Osteocyte (in vitro differentiated cells): Measurements from ENCODE around the gene NCF4. TPM values are rescaled to one million over a fixed set of nuclear protein-coding genes. Genes with fewer than 3 reads are reported as not detected.

Source experiments
- DNase-seq: peaks from one replicate; pipeline ENCODE4 v3.0.0; 2021; ENCODE audit warnings: mixed read lengths; ENCODE audit not compliant: unreplicated experiment; ENCODE audit errors: extremely low spot score
- H3K27ac Mint-ChIP-seq: one replicate; pipeline ENCODE4 v1.8.0; 2021; ENCODE audit warnings: mild to moderate bottlenecking, mixed read lengths; ENCODE audit not compliant: unreplicated experiment
- H3K27me3 Mint-ChIP-seq: one replicate; pipeline ENCODE4 v1.8.0; 2021; ENCODE audit warnings: mixed read lengths; ENCODE audit not compliant: unreplicated experiment
- H3K36me3 Mint-ChIP-seq: one replicate; pipeline ENCODE4 v1.8.0; 2021; ENCODE audit warnings: mixed read lengths; ENCODE audit not compliant: unreplicated experiment
- H3K4me1 Mint-ChIP-seq: one replicate; pipeline ENCODE4 v1.8.0; 2021; ENCODE audit warnings: mixed read lengths; ENCODE audit not compliant: unreplicated experiment
- H3K4me3 Mint-ChIP-seq: one replicate; pipeline ENCODE4 v1.8.0; 2021; ENCODE audit warnings: mild to moderate bottlenecking, moderate library complexity, mixed read lengths; ENCODE audit not compliant: unreplicated experiment
- H3K9me3 Mint-ChIP-seq: one replicate; pipeline ENCODE4 v1.8.0; 2021; ENCODE audit warnings: mixed read lengths; ENCODE audit not compliant: unreplicated experiment
- total RNA-seq: library from RNA; stranded (reverse); gene quantifications from 2 replicates; pipeline ENCODE4 v1.2.1, GENCODE V29; 2021
- TF ChIP-seq, protein P1 (sequence below): fragments of 200-600 bp; sonication (generic); IDR thresholded peaks from 2 replicates; pipeline ENCODE4 v1.5.0; 2021; ENCODE audit warnings: antibody characterized with exemption, mild to moderate bottlenecking, moderate library complexity

The NCF4 gene
- total RNA-seq, 1 donor from 2014 or later = not detected

DNA sequence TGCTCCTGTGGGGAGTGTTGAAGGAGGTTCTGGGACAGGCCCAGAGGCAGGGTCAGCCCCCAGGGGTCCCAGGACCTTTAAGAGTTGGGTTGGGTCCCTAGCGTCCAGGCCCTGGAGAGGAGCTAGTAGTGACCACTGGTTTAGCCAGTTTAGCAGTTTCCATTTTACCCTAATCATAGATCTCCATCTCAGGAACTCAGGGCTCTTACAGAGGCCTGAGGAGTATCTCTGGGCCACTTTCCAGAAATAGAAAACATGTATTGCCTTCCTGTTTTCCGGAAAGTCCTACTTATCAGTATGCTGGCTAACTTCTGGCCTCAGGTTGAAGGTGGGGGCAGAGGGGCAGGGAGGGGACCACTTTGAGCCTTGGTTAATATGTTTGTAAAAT, 13.5 kb downstream of the NCF4 start:
- peaks cover 25% of the 10 kb centered on the region for H3K27me3 Mint-ChIP-seq
- peaks cover 4% of the 10 kb centered on the region for H3K4me1 Mint-ChIP-seq
- DNase-seq = no peak
- no peak overlapping the region for H3K27ac Mint-ChIP-seq
- H3K36me3 Mint-ChIP-seq = no peaks in the 10 kb centered on the region
- TF ChIP-seq, protein P1, sequence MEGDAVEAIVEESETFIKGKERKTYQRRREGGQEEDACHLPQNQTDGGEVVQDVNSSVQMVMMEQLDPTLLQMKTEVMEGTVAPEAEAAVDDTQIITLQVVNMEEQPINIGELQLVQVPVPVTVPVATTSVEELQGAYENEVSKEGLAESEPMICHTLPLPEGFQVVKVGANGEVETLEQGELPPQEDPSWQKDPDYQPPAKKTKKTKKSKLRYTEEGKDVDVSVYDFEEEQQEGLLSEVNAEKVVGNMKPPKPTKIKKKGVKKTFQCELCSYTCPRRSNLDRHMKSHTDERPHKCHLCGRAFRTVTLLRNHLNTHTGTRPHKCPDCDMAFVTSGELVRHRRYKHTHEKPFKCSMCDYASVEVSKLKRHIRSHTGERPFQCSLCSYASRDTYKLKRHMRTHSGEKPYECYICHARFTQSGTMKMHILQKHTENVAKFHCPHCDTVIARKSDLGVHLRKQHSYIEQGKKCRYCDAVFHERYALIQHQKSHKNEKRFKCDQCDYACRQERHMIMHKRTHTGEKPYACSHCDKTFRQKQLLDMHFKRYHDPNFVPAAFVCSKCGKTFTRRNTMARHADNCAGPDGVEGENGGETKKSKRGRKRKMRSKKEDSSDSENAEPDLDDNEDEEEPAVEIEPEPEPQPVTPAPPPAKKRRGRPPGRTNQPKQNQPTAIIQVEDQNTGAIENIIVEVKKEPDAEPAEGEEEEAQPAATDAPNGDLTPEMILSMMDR = no peak
- no peak overlapping the region for H3K4me3 Mint-ChIP-seq
- no peaks in the 10 kb centered on the region for H3K9me3 Mint-ChIP-seq

DNA sequence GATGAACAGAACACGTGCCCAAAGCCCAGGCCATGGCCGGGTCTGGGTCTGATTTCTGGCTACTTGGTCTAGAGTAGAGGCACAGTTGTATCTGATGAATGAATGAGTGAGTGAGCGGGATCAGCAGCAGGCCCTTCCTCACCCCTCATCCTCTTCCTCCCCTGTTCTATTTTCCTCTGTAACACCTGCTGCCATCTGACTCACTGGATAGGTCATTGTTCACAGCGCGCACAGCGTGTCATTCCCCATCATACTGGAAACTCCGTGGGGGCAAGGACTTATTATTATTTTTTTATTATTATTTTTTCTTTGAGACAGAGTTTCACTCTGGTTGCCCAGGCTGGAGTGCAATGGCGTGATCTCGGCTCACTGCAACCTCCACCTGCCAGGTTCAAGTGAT, 13.9 kb downstream of the NCF4 start:
- Mint-ChIP-seq H3K4me3 (no peak overlapping the region), H3K27me3 (peaks cover 26% of the 10 kb centered on the region), H3K4me1 (peaks cover 4% of the 10 kb centered on the region), H3K9me3 (no peaks in the 10 kb centered on the region), H3K27ac (no peak overlapping the region), H3K36me3 (no peaks in the 10 kb centered on the region)
- no peak for DNase-seq
- TF ChIP-seq, protein P1 = no peak

- Mint-ChIP-seq H3K4me3 (no peak overlapping the region), H3K27ac (no peak overlapping the region), H3K27me3 (peaks cover 26% of the 10 kb centered on the region), H3K36me3 (no peaks in the 10 kb centered on the region), H3K9me3 (peaks cover 3% of the 10 kb centered on the region), H3K4me1 (peaks cover 4% of the 10 kb centered on the region)
- TF ChIP-seq, protein P1 = no peak
- no peak for DNase-seq
Observed at GRCh38 chr22:36875741-36876140, 14.9 kb downstream of the NCF4 start.

GRCh38 chr22:36879775-36880174, 19.0 kb downstream of the NCF4 start:
- H3K9me3 Mint-ChIP-seq = peaks cover 21% of the 10 kb centered on the region
- H3K4me3 Mint-ChIP-seq = no peak overlapping the region
- TF ChIP-seq, protein P1 = no peak
- no peak for DNase-seq
- no peaks in the 10 kb centered on the region for H3K4me1 Mint-ChIP-seq
- no peak overlapping the region for H3K27ac Mint-ChIP-seq
- peaks cover 26% of the 10 kb centered on the region for H3K27me3 Mint-ChIP-seq
- no peaks in the 10 kb centered on the region for H3K36me3 Mint-ChIP-seq

GRCh38 chr22:36881504-36882245, 20.9 kb downstream of the NCF4 start:
- DNase-seq = no peak
- peaks cover 21% of the 10 kb centered on the region for H3K9me3 Mint-ChIP-seq
- no peak overlapping the region for H3K4me3 Mint-ChIP-seq
- TF ChIP-seq, protein P1 = no peak
- H3K27me3 Mint-ChIP-seq = peaks cover 26% of the 10 kb centered on the region
- no peak overlapping the region for H3K27ac Mint-ChIP-seq
- H3K36me3 Mint-ChIP-seq = no peaks in the 10 kb centered on the region
- H3K4me1 Mint-ChIP-seq = no peaks in the 10 kb centered on the region
